ENCODE results near the gene AP1G2.

DNA sequence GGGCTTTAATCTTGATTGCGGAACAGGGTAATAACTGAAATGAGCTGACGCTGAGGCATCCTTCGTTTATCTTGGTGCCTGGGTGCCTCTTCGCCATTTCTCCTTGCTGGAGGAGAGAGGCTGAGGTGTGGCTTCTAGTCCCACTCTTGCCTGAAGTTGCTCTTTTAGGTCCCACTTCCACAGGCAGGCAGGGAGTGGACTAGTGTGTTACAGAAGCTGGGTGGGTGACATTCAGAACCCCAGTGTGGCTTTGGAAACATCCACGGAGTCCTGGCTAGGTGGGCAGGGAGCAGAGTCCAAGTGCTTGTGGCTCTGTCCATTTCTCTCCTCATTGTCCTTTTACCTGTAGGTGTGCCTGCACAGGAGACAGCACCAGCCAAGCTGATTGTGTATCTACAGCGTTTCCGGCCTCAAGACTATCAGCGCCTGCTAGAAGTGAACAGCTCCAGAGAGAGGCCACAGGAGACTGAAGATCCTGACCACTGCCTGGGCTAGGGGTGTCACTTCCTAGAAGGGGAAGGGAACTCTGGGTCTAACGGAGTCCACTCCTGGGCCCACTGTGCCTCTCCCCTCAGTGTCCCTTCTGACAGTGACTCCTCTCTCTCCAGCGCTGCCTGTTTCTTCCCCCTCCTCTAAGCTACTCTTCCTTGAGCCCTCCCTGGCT is 9.1 kb downstream of the AP1G2 start:
- TF ChIP-seq, protein P1, sequence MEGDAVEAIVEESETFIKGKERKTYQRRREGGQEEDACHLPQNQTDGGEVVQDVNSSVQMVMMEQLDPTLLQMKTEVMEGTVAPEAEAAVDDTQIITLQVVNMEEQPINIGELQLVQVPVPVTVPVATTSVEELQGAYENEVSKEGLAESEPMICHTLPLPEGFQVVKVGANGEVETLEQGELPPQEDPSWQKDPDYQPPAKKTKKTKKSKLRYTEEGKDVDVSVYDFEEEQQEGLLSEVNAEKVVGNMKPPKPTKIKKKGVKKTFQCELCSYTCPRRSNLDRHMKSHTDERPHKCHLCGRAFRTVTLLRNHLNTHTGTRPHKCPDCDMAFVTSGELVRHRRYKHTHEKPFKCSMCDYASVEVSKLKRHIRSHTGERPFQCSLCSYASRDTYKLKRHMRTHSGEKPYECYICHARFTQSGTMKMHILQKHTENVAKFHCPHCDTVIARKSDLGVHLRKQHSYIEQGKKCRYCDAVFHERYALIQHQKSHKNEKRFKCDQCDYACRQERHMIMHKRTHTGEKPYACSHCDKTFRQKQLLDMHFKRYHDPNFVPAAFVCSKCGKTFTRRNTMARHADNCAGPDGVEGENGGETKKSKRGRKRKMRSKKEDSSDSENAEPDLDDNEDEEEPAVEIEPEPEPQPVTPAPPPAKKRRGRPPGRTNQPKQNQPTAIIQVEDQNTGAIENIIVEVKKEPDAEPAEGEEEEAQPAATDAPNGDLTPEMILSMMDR (IDR thresholded peaks at IDR 0.05) = no peak
- TF ChIP-seq EP300 (IDR thresholded peaks at IDR 0.05) = no peak
- no peak for TF ChIP-seq POLR2A (IDR thresholded peaks at IDR 0.05)
